ENCODE data around the gene C2CD4C. TPM values are rescaled to one million over a fixed set of nuclear protein-coding genes. Genes with fewer than 3 reads are reported as not detected.

Gene C2CD4C
- total and polyA plus RNA-seq, 4 donors: 0.88 to 1.1 TPM; not detected in 2

- peak; percentile 26 to 57 for DNase-seq
- H3K4me1 ChIP-seq (ENCODE audit: control insufficient read depth in 1 of 2, insufficient read depth in 2 of 2, low read length in 2 of 2): no peaks in the 10 kb centered on the region
- H3K27ac ChIP-seq (ENCODE audit: low read depth in 1 of 2, low read length in 2 of 2): no peak overlapping the region
- no peak for ATAC-seq (ENCODE audit: low FRiP score)
- H3K36me3 ChIP-seq (ENCODE audit: control insufficient read depth in 1 of 2, insufficient read depth in 2 of 2, low read length in 1 of 2): no peaks in the 10 kb centered on the region
- H3K27me3 ChIP-seq (ENCODE audit: control insufficient read depth in 1 of 2, insufficient read depth in 2 of 2, low read length in 1 of 2): no peaks in the 10 kb centered on the region
- no peaks in the 10 kb centered on the region for H3K9me3 ChIP-seq (ENCODE audit: control insufficient read depth, low read length)
- intact Hi-C loops (cut with DNase I): no loop called here
- WGBS, 2 donors: 87 to 91% methylated on average over 48 of the region's 48 CpGs
- H3K4me3 ChIP-seq (ENCODE audit: low read length in 2 of 2): no peak overlapping the region
These were observed 1.9 kb downstream of the C2CD4C start for GRCh38 chr19:406971-407510.

- ATAC-seq (ENCODE audit: low FRiP score) (no peak), DNase-seq (peak; percentile 37 to 73)
- H3K4me3 ChIP-seq (ENCODE audit: low read length in 2 of 2): no peak overlapping the region
- no peaks in the 10 kb centered on the region for H3K9me3 ChIP-seq (ENCODE audit: control insufficient read depth, low read length)
- no peaks in the 10 kb centered on the region for H3K36me3 ChIP-seq (ENCODE audit: control insufficient read depth in 1 of 2, insufficient read depth in 2 of 2, low read length in 1 of 2)
- WGBS, 2 donors: 43 to 55% methylated on average over 41 of the region's 41 CpGs
- no peak overlapping the region for H3K27ac ChIP-seq (ENCODE audit: low read depth in 1 of 2, low read length in 2 of 2)
- intact Hi-C loops (cut with DNase I): no loop called here
- no peaks in the 10 kb centered on the region for H3K27me3 ChIP-seq (ENCODE audit: control insufficient read depth in 1 of 2, insufficient read depth in 2 of 2, low read length in 1 of 2)
- H3K4me1 ChIP-seq (ENCODE audit: control insufficient read depth in 1 of 2, insufficient read depth in 2 of 2, low read length in 2 of 2): no peaks in the 10 kb centered on the region
These were observed 2.7 kb downstream of the C2CD4C start for GRCh38 chr19:406135-406781.

GRCh38 chr19:405121-405965 lies 3.6 kb downstream of the C2CD4C start:
- no peaks in the 10 kb centered on the region for H3K27me3 ChIP-seq (ENCODE audit: control insufficient read depth in 1 of 2, insufficient read depth in 2 of 2, low read length in 1 of 2)
- DNase-seq (peak; percentile 18 to 51), ATAC-seq (ENCODE audit: low FRiP score) (no peak)
- H3K9me3 ChIP-seq (ENCODE audit: control insufficient read depth, low read length): no peaks in the 10 kb centered on the region
- intact Hi-C loops (cut with DNase I): no loop called here
- no peaks in the 10 kb centered on the region for H3K4me1 ChIP-seq (ENCODE audit: control insufficient read depth in 1 of 2, insufficient read depth in 2 of 2, low read length in 2 of 2)
- H3K27ac ChIP-seq (ENCODE audit: low read depth in 1 of 2, low read length in 2 of 2): no peak overlapping the region
- H3K36me3 ChIP-seq (ENCODE audit: control insufficient read depth in 1 of 2, insufficient read depth in 2 of 2, low read length in 1 of 2): no peaks in the 10 kb centered on the region
- no peak overlapping the region for H3K4me3 ChIP-seq (ENCODE audit: low read length in 2 of 2)
- WGBS, 2 donors: 38 to 51% methylated on average over 28 to 29 of the region's 29 CpGs

DNA sequence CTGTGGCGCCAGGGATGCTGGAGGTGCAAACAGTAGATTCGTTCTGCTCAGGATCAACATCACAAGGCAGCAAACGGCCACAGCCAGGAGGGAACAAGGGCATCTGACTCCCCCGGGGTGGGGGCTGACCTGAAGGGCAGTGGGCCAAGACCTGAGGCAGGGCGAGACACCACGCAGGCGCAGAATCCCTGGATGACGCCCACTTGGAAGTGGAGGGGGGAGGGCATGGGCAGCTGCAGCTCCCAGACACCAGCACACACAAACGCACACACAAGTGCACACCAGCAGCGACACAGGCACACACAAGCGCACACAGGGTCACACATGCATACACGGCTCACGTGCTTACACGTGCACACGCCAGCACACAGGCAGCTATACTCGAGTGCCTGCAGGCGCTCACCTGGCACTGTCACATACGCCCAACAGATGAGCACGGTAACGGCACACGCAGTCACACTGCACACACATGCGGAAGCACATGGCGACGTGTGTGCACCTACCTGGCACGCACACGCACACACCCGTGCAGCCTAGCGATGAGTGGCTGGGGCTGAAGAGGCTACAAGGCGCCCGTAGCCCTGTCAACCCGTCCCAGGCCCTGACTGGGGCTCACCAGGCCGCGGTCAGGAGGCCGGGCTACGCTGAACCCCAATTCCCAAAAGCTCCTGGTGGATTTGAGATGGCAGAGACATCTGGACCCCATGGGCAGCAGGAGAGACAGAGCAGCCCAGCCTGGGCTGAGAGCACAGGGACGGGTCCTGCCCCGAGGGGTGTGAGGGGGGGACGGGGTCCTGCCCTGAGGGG lies 5.5 kb downstream of the C2CD4C start:
- Histone ChIP-seq H3K36me3 (ENCODE audit: control insufficient read depth in 1 of 2, insufficient read depth in 2 of 2, low read length in 1 of 2) (no peaks in the 10 kb centered on the region), H3K4me3 (ENCODE audit: low read length in 2 of 2) (no peak overlapping the region), H3K9me3 (ENCODE audit: control insufficient read depth, low read length) (no peaks in the 10 kb centered on the region), H3K27me3 (ENCODE audit: control insufficient read depth in 1 of 2, insufficient read depth in 2 of 2, low read length in 1 of 2) (no peaks in the 10 kb centered on the region), H3K4me1 (ENCODE audit: control insufficient read depth in 1 of 2, insufficient read depth in 2 of 2, low read length in 2 of 2) (no peaks in the 10 kb centered on the region), H3K27ac (ENCODE audit: low read depth in 1 of 2, low read length in 2 of 2) (no peak overlapping the region)
- peak; percentile 44 to 62 for DNase-seq
- 71% methylated on average over 36 to 38 of the region's 38 CpGs for WGBS, 2 donors
- ATAC-seq (ENCODE audit: low FRiP score): no peak
- intact Hi-C loops (cut with DNase I): no loop called here

DNA sequence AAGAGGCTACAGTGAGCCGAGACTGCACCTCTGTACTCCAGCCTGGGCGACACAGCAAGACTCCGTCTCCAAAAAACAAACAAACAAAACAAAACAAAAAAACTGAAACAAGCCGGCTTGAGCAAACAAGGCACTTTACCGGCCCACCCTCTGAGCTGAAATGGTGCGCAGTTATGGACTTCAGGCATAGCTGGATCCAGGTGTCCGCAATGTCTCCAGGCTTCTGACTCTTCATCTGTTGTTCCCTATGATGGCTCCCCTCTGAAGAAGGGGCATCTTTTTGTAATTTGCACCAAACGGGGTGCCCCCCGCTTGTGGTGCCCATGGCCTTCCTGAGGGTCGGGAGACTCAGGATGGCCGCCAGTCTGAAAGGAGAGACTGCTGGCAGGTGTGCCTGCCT lies 6.2 kb downstream of the C2CD4C start:
- no peaks in the 10 kb centered on the region for H3K4me1 ChIP-seq (ENCODE audit: control insufficient read depth in 1 of 2, insufficient read depth in 2 of 2, low read length in 2 of 2)
- intact Hi-C loops (cut with DNase I): no loop called here
- H3K27ac ChIP-seq (ENCODE audit: low read depth in 1 of 2, low read length in 2 of 2): no peak overlapping the region
- DNase-seq (no peak), ATAC-seq (ENCODE audit: low FRiP score) (no peak)
- H3K36me3 ChIP-seq (ENCODE audit: control insufficient read depth in 1 of 2, insufficient read depth in 2 of 2, low read length in 1 of 2): no peaks in the 10 kb centered on the region
- no peaks in the 10 kb centered on the region for H3K9me3 ChIP-seq (ENCODE audit: control insufficient read depth, low read length)
- H3K27me3 ChIP-seq (ENCODE audit: control insufficient read depth in 1 of 2, insufficient read depth in 2 of 2, low read length in 1 of 2): no peaks in the 10 kb centered on the region
- WGBS, 2 donors: 91 to 92% methylated on average over 11 of the region's 11 CpGs
- H3K4me3 ChIP-seq (ENCODE audit: low read length in 2 of 2): no peak overlapping the region

- H3K27ac ChIP-seq (ENCODE audit: low read depth in 1 of 2, low read length in 2 of 2): no peak overlapping the region
- H3K36me3 ChIP-seq (ENCODE audit: control insufficient read depth in 1 of 2, insufficient read depth in 2 of 2, low read length in 1 of 2): no peaks in the 10 kb centered on the region
- ATAC-seq (ENCODE audit: low FRiP score) (no peak), DNase-seq (peak; percentile 3 to 66)
- 36 to 38% methylated on average over 38 of the region's 38 CpGs for WGBS, 2 donors
- intact Hi-C loops (cut with DNase I): no loop called here
- no peaks in the 10 kb centered on the region for H3K9me3 ChIP-seq (ENCODE audit: control insufficient read depth, low read length)
- no peak overlapping the region for H3K4me3 ChIP-seq (ENCODE audit: low read length in 2 of 2)
- no peaks in the 10 kb centered on the region for H3K27me3 ChIP-seq (ENCODE audit: control insufficient read depth in 1 of 2, insufficient read depth in 2 of 2, low read length in 1 of 2)
- H3K4me1 ChIP-seq (ENCODE audit: control insufficient read depth in 1 of 2, insufficient read depth in 2 of 2, low read length in 2 of 2): no peaks in the 10 kb centered on the region
These were observed 7.0 kb downstream of the C2CD4C start for GRCh38 chr19:401866-402511.

DNA sequence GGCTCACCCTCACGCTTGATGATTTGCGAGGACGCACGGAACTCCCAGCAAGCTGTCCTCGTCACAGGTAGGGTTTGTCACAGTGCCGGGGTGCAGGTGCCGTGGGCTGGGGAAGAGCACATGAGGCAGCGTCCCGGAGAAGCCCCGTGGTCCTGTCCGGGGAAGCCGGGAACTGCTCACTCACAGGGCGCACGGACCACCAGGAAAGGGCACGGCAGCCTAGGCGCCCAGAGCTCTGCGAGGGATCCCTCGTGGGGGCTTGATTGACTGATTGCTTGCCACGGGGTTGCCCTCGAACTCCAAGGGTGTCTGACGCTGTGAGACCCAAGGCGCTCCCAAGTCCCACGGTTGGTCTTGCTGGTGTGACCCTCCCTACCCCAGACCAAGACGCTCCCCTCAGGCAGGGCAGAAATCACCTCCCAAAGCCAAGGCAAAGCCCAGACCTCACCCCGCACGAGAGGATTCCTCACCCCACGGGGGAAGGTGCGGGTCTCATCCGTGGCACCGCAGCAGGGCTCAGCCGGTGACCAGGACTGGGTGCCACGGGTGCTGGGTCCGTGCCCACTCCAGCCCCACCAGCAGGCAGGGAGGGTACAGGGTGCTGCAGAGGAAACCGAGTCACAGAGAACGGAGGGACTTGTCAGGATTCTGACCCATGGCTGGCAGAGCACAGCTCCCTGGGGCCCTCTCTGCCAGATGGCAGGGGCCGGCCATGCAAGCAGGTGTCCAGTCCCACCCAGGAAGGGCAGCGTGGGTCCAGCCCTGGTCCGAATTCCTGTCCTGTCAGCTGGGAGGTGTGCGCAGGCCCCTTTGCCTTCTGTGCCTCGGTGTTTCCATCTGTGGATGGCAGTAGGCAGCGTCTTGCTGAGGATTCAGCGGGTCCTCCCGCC lies 7.7 kb downstream of the C2CD4C start:
- ATAC-seq (ENCODE audit: low FRiP score) (peak; percentile 48), DNase-seq (peak; percentile 32 to 68)
- no peaks in the 10 kb centered on the region for H3K9me3 ChIP-seq (ENCODE audit: control insufficient read depth, low read length)
- no peak overlapping the region for H3K4me3 ChIP-seq (ENCODE audit: low read length in 2 of 2)
- no peaks in the 10 kb centered on the region for H3K36me3 ChIP-seq (ENCODE audit: control insufficient read depth in 1 of 2, insufficient read depth in 2 of 2, low read length in 1 of 2)
- WGBS, 2 donors: 80 to 83% methylated on average over 43 of the region's 43 CpGs
- no peaks in the 10 kb centered on the region for H3K4me1 ChIP-seq (ENCODE audit: control insufficient read depth in 1 of 2, insufficient read depth in 2 of 2, low read length in 2 of 2)
- no peak overlapping the region for H3K27ac ChIP-seq (ENCODE audit: low read depth in 1 of 2, low read length in 2 of 2)
- H3K27me3 ChIP-seq (ENCODE audit: control insufficient read depth in 1 of 2, insufficient read depth in 2 of 2, low read length in 1 of 2): no peaks in the 10 kb centered on the region
- intact Hi-C loops (cut with DNase I): no loop called here
